Testis (tissue), 3 donors: ENCODE measurements around the gene PRR29. TPM values are rescaled to one million over a fixed set of nuclear protein-coding genes. Genes with fewer than 3 reads are reported as not detected.

Source experiments
- DNase-seq: peaks from one replicate; pipeline ENCODE4 v3.0.0-alpha.2; 2019
- H3K27ac ChIP-seq, 2 donors: fragments of 200-600 bp; sonication (generic); one replicate each; pipeline ENCODE4 v1.5.1; 2019
- H3K27me3 ChIP-seq: fragments of 200-600 bp; sonication (generic); one replicate; pipeline ENCODE4 v1.5.1; 2019
- H3K36me3 ChIP-seq: fragments of 200-600 bp; sonication (generic); one replicate; pipeline ENCODE4 v1.5.1; 2017; ENCODE audit warnings: low read depth; ENCODE audit errors: missing control alignments
- H3K4me1 ChIP-seq: fragments of 200-600 bp; sonication (generic); one replicate; pipeline ENCODE4 v1.5.1; 2019
- H3K4me3 ChIP-seq, 2 donors: fragments of 200-600 bp; sonication (generic); one replicate each; pipeline ENCODE4 v1.5.1; 2017 to 2019
- H3K9me3 ChIP-seq: fragments of 200-600 bp; sonication (generic); one replicate; pipeline ENCODE4 v1.5.1; 2017
- CTCF ChIP-seq, 3 experiments: fragments of 450-650 bp in 2 of 3; fragments of 200-600 bp in 1 of 3; sonication (generic) in 1 of 3; IDR thresholded peaks; one replicate each; pipeline ENCODE4 v1.5.1; 2016 to 2019; ENCODE audit warnings: antibody characterized with exemption in 3 of 3, mild to moderate bottlenecking in 2 of 3, moderate library complexity in 1 of 3
- POLR2A ChIP-seq: fragments of 450-650 bp; IDR thresholded peaks from one replicate; pipeline ENCODE4 v1.6.1; 2017; ENCODE audit warnings: antibody characterized with exemption, mild to moderate bottlenecking, moderate library complexity
- WGBS, 2 donors: methylation state at CpG; one replicate each; pipeline ENCODE4 v1.1.5; 2018; 5-methylcytosine and 5-hydroxymethylcytosine counted together
- intact Hi-C: fragments of 100-400 bp; cut with DNase I; formaldehyde crosslinking; loops from one replicate; pipeline ENCODE4 v1.15.1; 2023; ENCODE audit warnings: low total_unique reads
- polyA plus RNA-seq: library from polyadenylated mRNA; stranded (reverse); fragments of 350-450 nt; fragmentation: Illumina TruSeq; extraction: RNeasy Lipid Tissue Mini Kit (QIAGEN cat#74804); gene quantifications from one replicate; pipeline ENCODE4 v1.2.3, GENCODE V29; 2014; ENCODE audit warnings: low read depth, low replicate concordance; ENCODE audit not compliant: insufficient read depth
- total RNA-seq, 2 donors: library from RNA; depleted of rRNA; stranded (reverse); fragments of >200 nt; gene quantifications; one replicate each; pipeline ENCODE4 v1.2.3, GENCODE V29; 2016

PRR29 gene
- total and polyA plus RNA-seq, 3 donors from 2014 or later, result 8.6 to 21.8 (median 12.2) TPM

DNA sequence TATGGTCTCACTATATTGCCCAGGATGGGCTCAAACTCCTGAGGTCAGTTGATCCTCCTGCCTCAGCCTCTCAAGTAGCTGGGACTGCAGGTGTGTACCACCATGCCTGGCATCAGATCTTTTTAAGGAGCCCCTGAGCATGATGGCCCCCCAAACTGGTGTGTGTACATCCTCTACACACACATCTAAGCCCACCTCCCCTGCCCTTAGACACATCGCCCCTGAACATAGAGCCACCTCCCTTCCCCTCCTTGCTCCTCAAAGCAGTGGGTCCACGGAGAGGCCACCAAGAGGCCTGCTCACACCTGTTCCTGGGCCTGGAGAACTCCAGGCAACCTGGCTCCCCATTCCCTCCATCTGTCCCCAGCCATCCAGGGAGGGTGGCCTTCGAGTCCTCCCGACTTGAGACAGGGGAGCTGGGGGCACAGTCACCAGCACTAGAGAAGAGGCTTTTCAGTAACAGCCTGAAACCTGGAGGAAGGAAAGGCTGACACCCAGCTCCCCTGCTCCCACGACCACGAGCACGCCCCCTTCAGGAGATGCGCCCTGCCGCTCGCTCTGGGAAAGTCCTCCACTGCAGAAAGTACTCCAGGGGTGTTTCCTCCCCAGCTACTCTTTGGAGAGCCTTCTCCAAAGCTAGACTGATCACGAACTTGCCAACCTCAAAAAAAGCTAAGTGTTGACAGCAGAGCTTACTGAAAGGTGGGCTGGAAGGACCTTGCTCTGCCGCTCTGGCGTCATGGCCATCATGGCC lies 12.6 kb upstream of the PRR29 start:
- Histone ChIP-seq H3K9me3 (no peaks in the 10 kb centered on the region), H3K4me1 (peaks cover 37% of the 10 kb centered on the region), H3K4me3 (no peak overlapping the region), H3K27me3 (no peaks in the 10 kb centered on the region), H3K27ac (no peak overlapping the region), H3K36me3 (no peaks in the 10 kb centered on the region)
- intact Hi-C loops, result no loop called here
- 92 to 93% methylated on average over 5 to 13 of the region's 13 CpGs for WGBS, 2 donors
- TF ChIP-seq CTCF (IDR thresholded peaks at IDR 0.05), result no peak
- DNase-seq, result no peak

- DNase-seq, result no peak
- peaks cover 35% of the 10 kb centered on the region for H3K4me1 ChIP-seq
- no peaks in the 10 kb centered on the region for H3K27me3 ChIP-seq
- intact Hi-C loops, result no loop called here
- no peak overlapping the region for H3K27ac ChIP-seq
- 70 to 74% methylated on average over 3 of the region's 3 CpGs for WGBS, 2 donors
- H3K4me3 ChIP-seq, result no peak overlapping the region
- TF ChIP-seq CTCF (IDR thresholded peaks at IDR 0.05) (no peak), POLR2A (no peak)
- H3K36me3 ChIP-seq, result no peaks in the 10 kb centered on the region
- no peaks in the 10 kb centered on the region for H3K9me3 ChIP-seq
These were observed 11.3 kb upstream of the PRR29 start for GRCh38 chr17:63986821-63987220.

- Histone ChIP-seq H3K27me3 (no peaks in the 10 kb centered on the region), H3K9me3 (no peaks in the 10 kb centered on the region), H3K4me1 (peaks cover 35% of the 10 kb centered on the region), H3K27ac (no peak overlapping the region), H3K4me3 (no peak overlapping the region), H3K36me3 (no peaks in the 10 kb centered on the region)
- intact Hi-C loops, result no loop called here
- DNase-seq, result no peak
- no peak for TF ChIP-seq POLR2A
- TF ChIP-seq CTCF (IDR thresholded peaks at IDR 0.05), result no peak
- WGBS, 2 donors, result 67 to 76% methylated on average over 10 to 18 of the region's 18 CpGs
These were observed 10.7 kb upstream of the PRR29 start for GRCh38 chr17:63987221-63988126.

- Histone ChIP-seq H3K9me3 (no peaks in the 10 kb centered on the region), H3K27ac (no peak overlapping the region), H3K4me1 (peaks cover 33% of the 10 kb centered on the region), H3K27me3 (no peaks in the 10 kb centered on the region), H3K36me3 (no peaks in the 10 kb centered on the region), H3K4me3 (no peak overlapping the region)
- intact Hi-C loops, result no loop called here
- WGBS, 2 donors, result 87 to 92% methylated on average over 4 to 5 of the region's 5 CpGs
- TF ChIP-seq POLR2A, result no peak
- TF ChIP-seq CTCF (IDR thresholded peaks at IDR 0.05), result no peak
- no peak for DNase-seq
These were observed 10.0 kb upstream of the PRR29 start for GRCh38 chr17:63988127-63988478.
